T-helper 2 cell treated with Interferon-gamma antibody and Interleukin-4, amounts not matched to agents 5 μg/mL and 100 μg/mL, for 36 hours (primary cell): Measurements from ENCODE around the gene GPC6.
"Not testable (repeated sequence)": the region's sequence is repeated elsewhere in the genome, so short reads cannot be mapped to it uniquely, and the experiment has no call there.

ENCODE experiments used
- DNase-seq: peaks from one replicate; pipeline ENCODE4 v3.0.0; 2021; ENCODE audit warnings: low spot score
- H3K27ac Mint-ChIP-seq: one replicate; pipeline ENCODE4 v1.8.0; 2021; ENCODE audit warnings: mild to moderate bottlenecking, mixed read lengths
- H3K27me3 Mint-ChIP-seq: one replicate; pipeline ENCODE4 v1.8.0; 2021; ENCODE audit warnings: low read depth, mixed read lengths
- H3K36me3 Mint-ChIP-seq: one replicate; pipeline ENCODE4 v1.8.0; 2021; ENCODE audit warnings: low read depth, mixed read lengths
- H3K4me1 Mint-ChIP-seq: one replicate; pipeline ENCODE4 v1.8.0; 2021; ENCODE audit warnings: low read depth, mixed read lengths
- H3K4me3 Mint-ChIP-seq: one replicate; pipeline ENCODE4 v1.8.0; 2022; ENCODE audit warnings: mild to moderate bottlenecking, moderate library complexity, mixed read lengths
- H3K9me3 Mint-ChIP-seq: one replicate; pipeline ENCODE4 v1.8.0; 2021; ENCODE audit warnings: mixed read lengths

Gene GPC6

DNA sequence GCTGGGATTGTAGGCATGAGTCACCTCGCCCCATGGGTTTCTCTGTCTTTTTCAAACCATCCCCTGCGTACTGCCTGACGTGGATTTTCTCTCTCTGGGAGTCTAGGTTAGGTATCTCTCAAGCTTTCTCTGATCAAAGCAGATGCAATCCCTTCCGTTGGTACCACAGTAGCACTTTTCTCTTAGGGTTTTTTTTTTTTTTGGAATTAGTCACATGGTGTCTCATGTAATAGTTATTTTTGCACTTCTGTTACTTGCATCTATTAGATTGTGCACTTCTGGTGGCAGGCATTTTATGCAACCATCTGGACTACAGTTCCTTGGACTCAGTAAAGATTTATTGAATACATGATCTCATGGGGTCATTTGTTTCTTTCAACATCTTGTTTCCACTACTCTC, 72.1 kb downstream of the GPC6 start:
- H3K36me3 Mint-ChIP-seq, result no peaks in the 10 kb centered on the region
- DNase-seq, result no peak
- no peak overlapping the region for H3K4me3 Mint-ChIP-seq
- no peaks in the 10 kb centered on the region for H3K27me3 Mint-ChIP-seq
- no peak overlapping the region for H3K27ac Mint-ChIP-seq
- no peaks in the 10 kb centered on the region for H3K9me3 Mint-ChIP-seq
- H3K4me1 Mint-ChIP-seq, result no peaks in the 10 kb centered on the region

DNA sequence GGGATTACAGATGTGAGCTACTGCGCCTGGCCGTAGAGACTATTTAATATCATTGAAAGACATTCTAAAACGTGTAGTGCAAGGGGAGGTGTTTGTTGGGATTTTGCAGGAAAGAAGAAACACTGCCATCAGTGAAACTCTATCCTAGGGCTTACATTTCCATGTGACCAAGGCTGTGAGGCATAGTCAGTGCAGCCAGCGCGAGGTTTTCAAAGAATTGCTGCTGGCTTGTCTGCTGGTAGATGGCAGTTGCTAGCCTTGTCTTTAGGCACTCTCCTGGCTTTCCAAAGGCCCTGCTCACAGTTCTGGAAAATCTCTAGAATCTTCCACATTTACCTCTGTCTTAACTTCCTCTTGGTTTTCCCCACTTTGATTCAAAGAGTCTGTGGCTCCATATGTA, 77.5 kb downstream of the GPC6 start:
- H3K4me3 Mint-ChIP-seq, result no peak overlapping the region
- no peak for DNase-seq
- H3K27ac Mint-ChIP-seq, result no peak overlapping the region
- H3K27me3 Mint-ChIP-seq, result no peaks in the 10 kb centered on the region
- no peaks in the 10 kb centered on the region for H3K36me3 Mint-ChIP-seq
- no peaks in the 10 kb centered on the region for H3K9me3 Mint-ChIP-seq
- H3K4me1 Mint-ChIP-seq, result no peaks in the 10 kb centered on the region

DNA sequence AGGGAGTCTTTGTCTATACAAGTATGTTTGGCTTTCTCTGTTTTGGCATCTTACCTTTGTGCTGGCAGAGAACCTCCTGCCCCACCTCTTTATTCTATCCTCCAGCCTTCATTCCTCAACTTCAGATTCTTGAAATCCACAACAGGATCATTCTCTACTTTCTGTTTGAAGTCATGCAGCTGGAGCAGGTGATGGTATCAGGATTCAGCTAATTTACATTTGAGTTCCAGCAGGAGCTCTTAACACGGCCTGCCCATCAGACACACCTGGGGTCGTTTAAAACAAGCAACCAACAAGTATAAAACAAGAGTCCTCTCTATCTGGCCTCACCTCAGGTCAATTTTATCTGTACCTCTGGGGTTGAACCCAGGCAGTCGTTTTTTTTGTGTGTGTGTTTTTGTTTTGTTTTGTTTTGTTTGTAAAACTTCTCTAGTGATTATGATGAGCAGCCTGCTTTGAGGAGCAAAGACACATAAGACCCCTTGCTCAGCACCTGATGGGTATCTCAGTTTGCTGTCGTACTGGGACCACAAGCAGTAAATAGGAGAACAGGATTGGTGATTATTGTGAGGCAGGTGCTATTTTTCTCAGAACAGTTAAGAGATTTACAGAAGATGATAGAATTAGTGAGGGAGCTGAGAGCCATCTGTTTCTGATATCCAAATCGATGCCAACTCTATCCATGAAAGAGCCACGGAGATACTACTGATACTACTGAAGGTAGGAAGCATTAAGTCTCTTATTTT, 78.4 kb downstream of the GPC6 start:
- Mint-ChIP-seq H3K4me1 (no peaks in the 10 kb centered on the region), H3K4me3 (no peak overlapping the region), H3K27me3 (no peaks in the 10 kb centered on the region), H3K27ac (no peak overlapping the region), H3K9me3 (no peaks in the 10 kb centered on the region), H3K36me3 (no peaks in the 10 kb centered on the region)
- no peak for DNase-seq

GRCh38 chr13:93305886-93306285, 79.3 kb downstream of the GPC6 start:
- no peak overlapping the region for H3K27ac Mint-ChIP-seq
- H3K9me3 Mint-ChIP-seq, result no peaks in the 10 kb centered on the region
- no peaks in the 10 kb centered on the region for H3K27me3 Mint-ChIP-seq
- H3K4me1 Mint-ChIP-seq, result no peaks in the 10 kb centered on the region
- no peaks in the 10 kb centered on the region for H3K36me3 Mint-ChIP-seq
- H3K4me3 Mint-ChIP-seq, result no peak overlapping the region
- no peak for DNase-seq

- Mint-ChIP-seq H3K4me3 (no peak overlapping the region), H3K9me3 (no peaks in the 10 kb centered on the region), H3K27ac (no peak overlapping the region), H3K4me1 (no peaks in the 10 kb centered on the region), H3K27me3 (no peaks in the 10 kb centered on the region), H3K36me3 (no peaks in the 10 kb centered on the region)
- DNase-seq, result no peak
Observed at GRCh38 chr13:93307136-93307535, 80.5 kb downstream of the GPC6 start.

- Mint-ChIP-seq H3K27ac (no peak overlapping the region), H3K4me3 (no peak overlapping the region), H3K4me1 (no peaks in the 10 kb centered on the region), H3K27me3 (no peaks in the 10 kb centered on the region), H3K9me3 (no peaks in the 10 kb centered on the region), H3K36me3 (no peaks in the 10 kb centered on the region)
- no peak for DNase-seq
Observed at GRCh38 chr13:93307651-93308050, 81.0 kb downstream of the GPC6 start.

GRCh38 chr13:93309886-93310523, 83.4 kb downstream of the GPC6 start:
- Mint-ChIP-seq H3K27me3 (no peaks in the 10 kb centered on the region), H3K36me3 (no peaks in the 10 kb centered on the region), H3K4me3 (no peak overlapping the region), H3K27ac (no peak overlapping the region), H3K4me1 (no peaks in the 10 kb centered on the region), H3K9me3 (no peaks in the 10 kb centered on the region)
- no peak for DNase-seq

- Mint-ChIP-seq H3K36me3 (no peaks in the 10 kb centered on the region), H3K9me3 (no peaks in the 10 kb centered on the region), H3K27me3 (no peaks in the 10 kb centered on the region), H3K27ac (no peak overlapping the region), H3K4me3 (no peak overlapping the region), H3K4me1 (no peaks in the 10 kb centered on the region)
- DNase-seq, result no peak
Observed at GRCh38 chr13:93316841-93317240, 90.2 kb downstream of the GPC6 start.

GRCh38 chr13:93318534-93319254, 92.1 kb downstream of the GPC6 start:
- H3K27me3 Mint-ChIP-seq, result no peaks in the 10 kb centered on the region
- H3K9me3 Mint-ChIP-seq, result no peaks in the 10 kb centered on the region
- no peak for DNase-seq
- no peaks in the 10 kb centered on the region for H3K36me3 Mint-ChIP-seq
- no peak overlapping the region for H3K27ac Mint-ChIP-seq
- H3K4me3 Mint-ChIP-seq, result no peak overlapping the region
- no peaks in the 10 kb centered on the region for H3K4me1 Mint-ChIP-seq

- no peaks in the 10 kb centered on the region for H3K4me1 Mint-ChIP-seq
- no peak overlapping the region for H3K27ac Mint-ChIP-seq
- H3K9me3 Mint-ChIP-seq, result no peaks in the 10 kb centered on the region
- no peaks in the 10 kb centered on the region for H3K36me3 Mint-ChIP-seq
- no peak overlapping the region for H3K4me3 Mint-ChIP-seq
- no peak for DNase-seq
- H3K27me3 Mint-ChIP-seq, result no peaks in the 10 kb centered on the region
Observed at GRCh38 chr13:93320942-93321341, 94.3 kb downstream of the GPC6 start.

DNA sequence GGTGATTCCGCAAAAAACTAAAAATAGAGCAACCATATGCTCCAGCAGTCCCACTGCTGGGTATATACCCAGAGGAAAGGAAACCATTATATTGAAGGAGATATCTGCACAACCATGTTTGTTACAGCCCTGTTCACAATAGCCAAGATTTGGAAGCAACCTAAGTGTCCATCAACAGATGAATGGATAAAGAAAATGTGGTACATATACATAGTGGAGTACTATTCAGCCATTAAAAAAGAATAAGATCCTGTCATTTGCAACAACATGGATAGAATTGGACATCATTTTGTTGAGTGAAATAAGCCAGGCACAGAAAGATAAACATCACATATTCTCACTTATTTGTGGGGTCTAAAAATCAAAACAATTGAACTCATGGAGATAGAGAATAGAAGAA, 97.3 kb downstream of the GPC6 start:
- not testable (repeated sequence) for H3K27me3 Mint-ChIP-seq, H3K4me3 Mint-ChIP-seq, H3K9me3 Mint-ChIP-seq, H3K4me1 Mint-ChIP-seq, H3K27ac Mint-ChIP-seq, DNase-seq, H3K36me3 Mint-ChIP-seq

DNA sequence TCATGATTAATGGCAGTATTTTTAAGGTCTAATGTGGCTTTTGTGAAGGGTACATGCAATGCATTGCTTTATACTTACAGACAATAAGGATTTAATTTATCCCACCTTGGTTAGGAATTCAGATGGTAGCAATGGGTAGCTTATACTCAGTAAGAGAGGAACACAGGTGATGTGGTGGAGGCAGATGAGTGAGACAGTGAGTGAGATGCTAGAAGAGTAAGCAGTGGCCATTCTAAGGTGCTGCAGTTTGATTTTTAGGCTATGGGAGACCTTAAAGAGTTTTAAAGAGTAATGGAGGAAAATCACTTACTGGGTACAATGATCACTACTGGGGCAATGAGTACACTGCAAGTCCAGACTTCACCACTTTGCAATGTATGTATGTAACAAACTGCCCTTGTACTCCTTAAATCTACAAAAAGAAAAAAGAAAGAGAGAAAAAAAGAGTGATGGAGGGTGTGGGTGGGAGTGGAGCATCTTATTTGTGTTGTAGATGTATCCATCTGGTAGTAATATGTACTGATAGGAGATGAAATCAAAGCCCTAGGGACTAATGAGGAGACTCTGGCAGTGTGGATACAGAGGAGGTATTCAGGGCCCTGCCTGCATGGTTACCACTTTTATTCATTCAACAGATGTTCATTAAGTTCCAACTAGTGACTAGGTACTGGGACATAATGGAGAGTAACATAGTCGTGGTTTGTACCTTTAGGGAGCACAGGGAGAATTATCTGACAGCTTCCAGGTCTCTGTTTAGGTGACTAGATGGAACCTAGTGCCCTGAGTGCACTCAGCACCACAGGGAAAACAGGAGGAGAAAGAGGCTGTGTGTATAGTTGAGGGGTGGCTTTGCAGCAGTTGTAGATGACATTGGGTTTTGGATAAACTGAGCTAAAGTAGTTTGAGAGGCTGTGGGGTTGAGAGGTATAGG, 99.0 kb downstream of the GPC6 start:
- no peaks in the 10 kb centered on the region for H3K36me3 Mint-ChIP-seq
- DNase-seq, result no peak
- no peaks in the 10 kb centered on the region for H3K27me3 Mint-ChIP-seq
- no peak overlapping the region for H3K4me3 Mint-ChIP-seq
- no peaks in the 10 kb centered on the region for H3K4me1 Mint-ChIP-seq
- no peaks in the 10 kb centered on the region for H3K9me3 Mint-ChIP-seq
- no peak overlapping the region for H3K27ac Mint-ChIP-seq

DNA sequence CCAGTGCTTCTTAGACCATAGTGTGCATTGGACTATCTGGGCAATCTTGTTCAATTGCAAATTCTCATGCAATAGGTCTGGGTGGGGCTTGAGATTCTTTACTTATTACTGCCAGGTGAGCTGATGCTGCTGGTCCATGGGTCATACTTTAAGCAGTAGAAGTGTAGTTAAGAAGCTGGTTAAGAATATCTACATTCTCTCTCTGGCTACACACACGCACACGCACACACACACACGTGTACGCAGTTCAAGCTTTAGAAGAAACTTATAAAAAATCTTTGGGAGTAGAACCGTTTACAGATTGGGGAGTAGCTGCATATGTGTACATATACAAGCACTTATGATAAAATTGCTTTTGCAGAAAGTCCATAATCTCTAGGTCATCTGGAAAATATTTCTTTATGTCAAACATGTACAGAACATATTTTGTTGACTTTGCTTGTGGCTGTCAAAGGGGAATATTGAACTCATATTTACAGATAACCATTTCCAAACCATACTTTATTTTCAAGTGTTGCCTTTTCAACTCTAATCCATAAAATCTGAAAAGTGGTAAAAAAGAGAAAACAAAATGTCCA, 99.7 kb downstream of the GPC6 start:
- Mint-ChIP-seq H3K4me1 (no peaks in the 10 kb centered on the region), H3K9me3 (no peaks in the 10 kb centered on the region), H3K27ac (no peak overlapping the region), H3K36me3 (no peaks in the 10 kb centered on the region), H3K27me3 (no peaks in the 10 kb centered on the region), H3K4me3 (no peak overlapping the region)
- no peak for DNase-seq
